Adrenal gland (tissue), 12 donors: ENCODE measurements around the gene KCNA4. TPM values are rescaled to one million over a fixed set of nuclear protein-coding genes. Genes with fewer than 3 reads are reported as not detected.

Experiments used
- DNase-seq, 7 donors: peaks; one replicate each; pipeline ENCODE4 v3.0.0-alpha.2; 2019 to 2020
- H3K27ac ChIP-seq, 5 donors: fragments of 200-600 bp; sonication (generic) in 4 of 5; 1 replicate in 3 of 5; 2 replicates in 2 of 5; pipeline versions ENCODE4 v1.5.1 to v1.8.0; 2016 to 2020; ENCODE audit warnings: mild to moderate bottlenecking in 1 of 5
- H3K27me3 ChIP-seq: fragments of 200-600 bp; 2 replicates; pipeline ENCODE4 v1.8.0; 2021
- H3K36me3 ChIP-seq, 2 donors: fragments of 200-600 bp; replicated peaks in 1 of 2; 1 replicate in 1 of 2; 2 replicates in 1 of 2; pipeline versions ENCODE4 v1.5.1 to v1.8.0; 2018 to 2022
- H3K4me1 ChIP-seq, 2 donors: fragments of 200-600 bp; replicated peaks in 1 of 2; 1 replicate in 1 of 2; 2 replicates in 1 of 2; pipeline versions ENCODE4 v1.5.1 to v1.8.0; 2018 to 2021
- H3K4me3 ChIP-seq, 4 donors: fragments of 200-600 bp; sonication (generic) in 3 of 4; one replicate each; pipeline ENCODE4 v1.5.1; 2016 to 2018
- H3K9me3 ChIP-seq, 3 donors: fragments of 200-600 bp; sonication (generic) in 1 of 3; replicated peaks in 1 of 3; 1 replicate in 2 of 3; 2 replicates in 1 of 3; pipeline versions ENCODE4 v1.5.1 to v1.8.0; 2016 to 2021
- POLR2A ChIP-seq, 2 donors: fragments of 450-650 bp; IDR thresholded peaks; one replicate each; pipeline ENCODE4 v1.6.1; 2017; ENCODE audit warnings: antibody characterized with exemption in 2 of 2, mild to moderate bottlenecking in 2 of 2, moderate library complexity in 1 of 2
- WGBS, 4 donors: extraction: QIAGEN DNeasy Blood & Tissue Kit in 2 of 4; methylation state at CpG; one replicate each; pipeline versions ENCODE4 v1.1.5 to v1.1.7; 2013 to 2017; 5-methylcytosine and 5-hydroxymethylcytosine counted together
- intact Hi-C, 2 donors: fragments of 100-400 bp; cut with DNase I; formaldehyde crosslinking; loops; one replicate each; pipeline versions ENCODE4 v1.14.1 to v1.15.0; 2022 to 2023
- polyA plus RNA-seq, 3 donors: library from polyadenylated mRNA; stranded (reverse); fragments of 200-250 nt in 2 of 3; fragments of 350-450 nt in 1 of 3; fragmentation: Illumina TruSeq in 1 of 3; extraction: RNeasy Lipid Tissue Mini Kit (QIAGEN cat#74804) in 1 of 3; gene quantifications; one replicate each; pipeline ENCODE4 v1.2.3, GENCODE V29; 2013 to 2014
- total RNA-seq, 9 donors: library from RNA; depleted of rRNA in 4 of 9; stranded (reverse); fragments of >200 nt in 4 of 9; fragments of 120-200 nt in 1 of 9; fragmentation: NEBNext Ultra II Directional in 1 of 9; extraction: Animal tissue kit (Norgen Biotek cat#: 25700) in 1 of 9; gene quantifications; one replicate each; pipeline versions ENCODE4 v1.1.0 to v1.2.4, GENCODE V29; 2013 to 2023
- TF ChIP-seq, protein P1 (sequence below), 6 experiments: fragments of 450-650 bp in 4 of 6; fragments of 200-600 bp in 2 of 6; sonication (generic) in 1 of 6; IDR thresholded peaks; 1 replicate in 5 of 6; 2 replicates in 1 of 6; pipeline versions ENCODE4 v1.5.1 to v1.8.0; 2016 to 2021; ENCODE audit warnings: antibody characterized with exemption in 6 of 6, mild to moderate bottlenecking in 2 of 6, moderate library complexity in 1 of 6
- donor health status: healthy with polysubstance abuse.
- donor health status: Bipolar disorder and iron deficiency.
- donor health status: DM: yes; HTN: yes; CAD: no.
- donor health status: DM: no; HTN: no; CAD: no.
- donor health status: DM: no; HTN: no; CAD: no.
- donor health status: DM: yes; HTN: yes; CAD: no.

Gene KCNA4
- total and polyA plus RNA-seq, 12 donors: 2.8 to 45.7 (median 17.1) TPM

DNA sequence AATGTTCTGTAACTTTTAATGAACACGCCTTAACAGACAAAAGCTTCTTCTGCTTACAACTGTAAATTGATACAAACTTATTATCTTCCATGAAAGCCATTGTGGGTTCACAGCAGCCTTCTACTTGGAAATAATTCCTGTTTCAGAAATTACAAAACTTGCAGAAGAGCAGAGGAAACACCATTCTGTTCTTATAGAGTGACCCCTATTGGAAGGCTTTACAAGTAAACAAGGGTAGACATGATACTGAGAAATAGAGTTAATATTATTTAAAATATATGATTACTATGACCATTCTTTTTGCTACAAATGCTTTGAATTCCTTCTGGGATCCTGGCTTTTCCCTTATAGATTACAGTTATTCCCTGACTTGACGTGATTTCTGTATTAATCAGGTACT, 32.4 kb upstream of the KCNA4 start:
- Histone ChIP-seq H3K4me3 (no peak overlapping the region), H3K4me1 (no peaks in the 10 kb centered on the region), H3K27me3 (no peaks in the 10 kb centered on the region), H3K27ac (no peak overlapping the region), H3K36me3 (no peaks in the 10 kb centered on the region), H3K9me3 (no peaks in the 10 kb centered on the region)
- intact Hi-C loops: no loop called here
- 37 to 39% (median 38%) methylated on average over 2 of the region's 2 CpGs for WGBS, 4 donors
- TF ChIP-seq, protein P1, sequence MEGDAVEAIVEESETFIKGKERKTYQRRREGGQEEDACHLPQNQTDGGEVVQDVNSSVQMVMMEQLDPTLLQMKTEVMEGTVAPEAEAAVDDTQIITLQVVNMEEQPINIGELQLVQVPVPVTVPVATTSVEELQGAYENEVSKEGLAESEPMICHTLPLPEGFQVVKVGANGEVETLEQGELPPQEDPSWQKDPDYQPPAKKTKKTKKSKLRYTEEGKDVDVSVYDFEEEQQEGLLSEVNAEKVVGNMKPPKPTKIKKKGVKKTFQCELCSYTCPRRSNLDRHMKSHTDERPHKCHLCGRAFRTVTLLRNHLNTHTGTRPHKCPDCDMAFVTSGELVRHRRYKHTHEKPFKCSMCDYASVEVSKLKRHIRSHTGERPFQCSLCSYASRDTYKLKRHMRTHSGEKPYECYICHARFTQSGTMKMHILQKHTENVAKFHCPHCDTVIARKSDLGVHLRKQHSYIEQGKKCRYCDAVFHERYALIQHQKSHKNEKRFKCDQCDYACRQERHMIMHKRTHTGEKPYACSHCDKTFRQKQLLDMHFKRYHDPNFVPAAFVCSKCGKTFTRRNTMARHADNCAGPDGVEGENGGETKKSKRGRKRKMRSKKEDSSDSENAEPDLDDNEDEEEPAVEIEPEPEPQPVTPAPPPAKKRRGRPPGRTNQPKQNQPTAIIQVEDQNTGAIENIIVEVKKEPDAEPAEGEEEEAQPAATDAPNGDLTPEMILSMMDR (IDR thresholded peaks at IDR 0.05): no peak
- TF ChIP-seq POLR2A (IDR thresholded peaks at IDR 0.05): no peak
- no peak for DNase-seq

- TF ChIP-seq, protein P1 (IDR thresholded peaks at IDR 0.05): no peak
- TF ChIP-seq POLR2A (IDR thresholded peaks at IDR 0.05): no peak
- 58 to 66% (median 64%) methylated on average over 3 to 6 of the region's 6 CpGs for WGBS, 4 donors
- Histone ChIP-seq H3K4me3 (no peak overlapping the region), H3K4me1 (no peaks in the 10 kb centered on the region), H3K36me3 (no peaks in the 10 kb centered on the region), H3K9me3 (no peaks in the 10 kb centered on the region), H3K27me3 (no peaks in the 10 kb centered on the region), H3K27ac (no peak overlapping the region)
- intact Hi-C loops: no loop called here
- DNase-seq: no peak
These were observed 29.7 kb upstream of the KCNA4 start for GRCh38 chr11:30046578-30046945.

GRCh38 chr11:30045921-30046577, 29.2 kb upstream of the KCNA4 start:
- TF ChIP-seq POLR2A (IDR thresholded peaks at IDR 0.05): no peak
- TF ChIP-seq, protein P1 (IDR thresholded peaks at IDR 0.05): no peak
- no peak overlapping the region for H3K27ac ChIP-seq
- 63 to 84% (median 74%) methylated on average over 6 to 7 of the region's 7 CpGs for WGBS, 4 donors
- DNase-seq: no peak
- H3K27me3 ChIP-seq: no peaks in the 10 kb centered on the region
- no peak overlapping the region for H3K4me3 ChIP-seq
- intact Hi-C loops: no loop called here
- H3K9me3 ChIP-seq: no peaks in the 10 kb centered on the region
- no peaks in the 10 kb centered on the region for H3K36me3 ChIP-seq
- H3K4me1 ChIP-seq: no peaks in the 10 kb centered on the region

GRCh38 chr11:30045144-30045543, 28.3 kb upstream of the KCNA4 start:
- Histone ChIP-seq H3K27ac (no peak overlapping the region), H3K4me3 (no peak overlapping the region), H3K4me1 (no peaks in the 10 kb centered on the region), H3K9me3 (no peaks in the 10 kb centered on the region), H3K27me3 (no peaks in the 10 kb centered on the region), H3K36me3 (no peaks in the 10 kb centered on the region)
- intact Hi-C loops: no loop called here
- no peak for DNase-seq
- TF ChIP-seq, protein P1 (IDR thresholded peaks at IDR 0.05): no peak
- no peak for TF ChIP-seq POLR2A (IDR thresholded peaks at IDR 0.05)
- WGBS, 4 donors: 66 to 77% (median 76%) methylated on average over 5 to 6 of the region's 6 CpGs
